Breast epithelium (tissue), 4 donors: ENCODE results near the gene HOXD9. TPM values are rescaled to one million over a fixed set of nuclear protein-coding genes. Genes with fewer than 3 reads are reported as not detected.
A peak's percentile ranks its signal among the peaks of the same experiment; 100 is the strongest.

Experiments used
- DNase-seq, 2 donors: peaks; one replicate each; pipeline ENCODE4 v3.0.0-alpha.2; 2019; ENCODE audit warnings: low spot score in 2 of 2
- H3K27ac ChIP-seq, 2 donors: fragments of 200-600 bp; sonication (generic) in 1 of 2; one replicate each; pipeline ENCODE4 v1.5.1; 2016 to 2019; ENCODE audit warnings: mild to moderate bottlenecking in 1 of 2
- H3K27me3 ChIP-seq, 2 donors: fragments of 200-600 bp; sonication (generic) in 1 of 2; one replicate each; pipeline versions ENCODE4 v1.5.1 to v1.6.0; 2017 to 2019; ENCODE audit warnings: control low read depth in 1 of 2, mild to moderate bottlenecking in 1 of 2
- H3K36me3 ChIP-seq: fragments of 200-600 bp; one replicate; pipeline ENCODE4 v1.5.1; 2019
- H3K4me1 ChIP-seq, 2 donors: fragments of 200-600 bp; sonication (generic); one replicate each; pipeline ENCODE4 v1.5.1; 2016 to 2019; ENCODE audit warnings: control low read depth in 1 of 2
- H3K4me3 ChIP-seq, 3 donors: fragments of 200-600 bp; sonication (generic); 1 replicate in 2 of 3; 2 replicates in 1 of 3; pipeline ENCODE4 v1.5.1; 2016 to 2019; ENCODE audit warnings: mild to moderate bottlenecking in 3 of 3, moderate library complexity in 2 of 3
- H3K9me3 ChIP-seq, 2 donors: fragments of 200-600 bp; sonication (generic) in 1 of 2; one replicate each; pipeline ENCODE4 v1.5.1; 2016 to 2019; ENCODE audit warnings: control low read depth in 1 of 2
- POLR2A ChIP-seq: fragments of 450-650 bp; IDR thresholded peaks from one replicate; pipeline ENCODE4 v1.6.1; 2016; ENCODE audit warnings: antibody characterized with exemption, mild to moderate bottlenecking, moderate library complexity
- POLR2AphosphoS5 ChIP-seq, 3 donors: sonication (generic); formaldehyde crosslinking; IDR thresholded peaks; one replicate each; pipeline ENCODE4 v1.6.1; 2017; ENCODE audit warnings: antibody characterized with exemption in 3 of 3
- intact Hi-C: fragments of 100-400 bp; cut with DNase I; formaldehyde crosslinking; loops from one replicate; pipeline ENCODE4 v1.15.1; 2023; ENCODE audit warnings: low total_unique reads
- total RNA-seq, 3 donors: library from RNA; depleted of rRNA; stranded (reverse); fragments of >200 nt; gene quantifications; one replicate each; pipeline ENCODE4 v1.1.0, GENCODE V29; 2016
- TF ChIP-seq, protein P1 (sequence below), 3 donors: fragments of 450-650 bp; IDR thresholded peaks; one replicate each; pipeline ENCODE4 v1.5.1; 2016 to 2017; ENCODE audit warnings: antibody characterized with exemption in 3 of 3, mild to moderate bottlenecking in 3 of 3, moderate library complexity in 3 of 3

Gene HOXD9
- total RNA-seq, 3 donors from 2014 or later = 2.4 to 17.0 (median 2.8) TPM

DNA sequence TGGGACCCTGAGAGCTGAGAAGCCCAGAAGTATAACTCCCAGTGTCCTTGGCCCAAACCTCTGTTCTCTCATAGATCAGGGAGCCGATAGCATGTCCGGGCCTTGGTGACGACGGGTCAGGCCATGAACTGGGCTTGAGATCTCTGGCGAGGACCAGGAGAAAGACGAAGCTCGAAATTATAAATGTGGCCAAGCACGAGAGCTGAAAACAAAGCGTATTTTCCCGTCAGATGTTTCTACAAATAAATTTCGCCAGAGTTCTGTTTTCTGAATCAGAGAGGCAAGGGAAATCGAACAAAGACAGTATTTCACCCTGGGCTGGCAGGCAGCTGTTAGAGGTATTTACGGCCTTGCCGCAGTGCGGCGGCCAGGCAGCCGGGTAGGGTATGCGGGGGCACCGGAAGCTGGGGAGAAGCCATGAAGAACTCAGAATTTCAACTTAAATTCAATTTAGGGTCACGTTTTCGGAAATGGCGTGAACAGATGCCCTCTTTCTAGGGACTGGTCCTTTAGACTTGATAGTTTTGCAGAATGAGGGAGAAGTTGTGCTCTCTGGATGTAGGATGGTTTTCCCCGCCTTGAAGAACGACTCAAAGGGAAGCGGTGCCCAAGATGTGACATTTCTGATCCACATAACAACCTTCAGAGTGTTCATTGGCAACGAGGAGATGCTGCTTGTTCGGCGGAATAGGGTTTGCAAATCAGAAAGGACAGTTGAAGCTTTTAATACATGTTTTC lies 16.6 kb downstream of the HOXD9 start:
- no peak for TF ChIP-seq POLR2A
- TF ChIP-seq, protein P1, sequence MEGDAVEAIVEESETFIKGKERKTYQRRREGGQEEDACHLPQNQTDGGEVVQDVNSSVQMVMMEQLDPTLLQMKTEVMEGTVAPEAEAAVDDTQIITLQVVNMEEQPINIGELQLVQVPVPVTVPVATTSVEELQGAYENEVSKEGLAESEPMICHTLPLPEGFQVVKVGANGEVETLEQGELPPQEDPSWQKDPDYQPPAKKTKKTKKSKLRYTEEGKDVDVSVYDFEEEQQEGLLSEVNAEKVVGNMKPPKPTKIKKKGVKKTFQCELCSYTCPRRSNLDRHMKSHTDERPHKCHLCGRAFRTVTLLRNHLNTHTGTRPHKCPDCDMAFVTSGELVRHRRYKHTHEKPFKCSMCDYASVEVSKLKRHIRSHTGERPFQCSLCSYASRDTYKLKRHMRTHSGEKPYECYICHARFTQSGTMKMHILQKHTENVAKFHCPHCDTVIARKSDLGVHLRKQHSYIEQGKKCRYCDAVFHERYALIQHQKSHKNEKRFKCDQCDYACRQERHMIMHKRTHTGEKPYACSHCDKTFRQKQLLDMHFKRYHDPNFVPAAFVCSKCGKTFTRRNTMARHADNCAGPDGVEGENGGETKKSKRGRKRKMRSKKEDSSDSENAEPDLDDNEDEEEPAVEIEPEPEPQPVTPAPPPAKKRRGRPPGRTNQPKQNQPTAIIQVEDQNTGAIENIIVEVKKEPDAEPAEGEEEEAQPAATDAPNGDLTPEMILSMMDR (IDR thresholded peaks at IDR 0.05) = no peak
- H3K4me1 ChIP-seq = peaks cover 0 to 8% of the 10 kb centered on the region in 2 donors
- no peaks in the 10 kb centered on the region for H3K36me3 ChIP-seq
- H3K4me3 ChIP-seq = peak overlapping the region; percentile 52 to 82 (median 71)
- no peak for DNase-seq
- peak overlapping the region; percentile 62 to 97 for H3K27ac ChIP-seq
- intact Hi-C loops = loop anchor here (5.0 to 10.0 kb wide), 2 partner anchors 498 to 1006 kb away; no protein-coding TSS in a partner anchor
- H3K9me3 ChIP-seq = no peaks in the 10 kb centered on the region
- peaks cover 0 to 83% of the 10 kb centered on the region in 2 donors for H3K27me3 ChIP-seq

DNA sequence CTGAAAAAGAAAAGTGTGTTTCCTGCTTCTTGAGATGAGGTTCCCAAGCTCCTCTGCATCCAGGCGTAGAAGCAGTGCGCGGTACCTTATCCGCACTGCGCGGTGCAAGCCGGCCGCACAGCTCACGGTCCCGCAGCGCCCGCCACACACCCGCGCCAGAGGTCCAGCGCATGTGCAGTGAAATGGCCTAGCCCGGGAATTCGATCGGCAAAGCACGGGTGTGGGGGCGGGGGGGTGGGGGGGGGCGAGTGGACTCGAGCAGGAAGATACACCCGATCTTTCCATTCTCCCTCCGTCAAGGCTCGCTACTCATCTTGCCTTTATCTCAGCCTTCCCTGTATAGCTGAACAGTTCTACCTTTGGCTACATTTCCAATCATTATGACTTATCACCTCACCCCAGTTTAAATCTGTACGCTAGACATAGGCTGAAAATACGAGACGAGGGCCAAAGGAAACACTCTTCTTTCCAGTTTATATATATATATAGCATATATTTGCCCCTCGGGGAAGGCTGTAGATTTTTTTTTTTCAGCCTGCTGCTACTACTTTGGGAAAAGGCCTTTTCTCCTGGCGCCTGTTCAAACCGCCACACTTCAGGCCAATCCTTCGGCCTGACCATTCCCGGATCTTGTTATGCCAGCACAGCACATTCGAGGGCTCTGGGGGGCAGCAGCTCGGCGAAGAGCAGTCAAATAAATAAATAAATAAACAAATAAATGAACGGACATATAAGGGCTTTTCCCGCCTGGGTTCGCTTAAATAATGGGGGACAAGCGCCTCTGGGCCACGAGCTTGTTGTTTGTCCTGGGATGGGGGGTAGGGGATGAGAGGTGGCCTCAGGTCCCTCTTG lies 17.4 kb downstream of the HOXD9 start:
- Histone ChIP-seq H3K36me3 (no peaks in the 10 kb centered on the region), H3K27ac (peak overlapping the region; percentile 62 to 97), H3K9me3 (no peaks in the 10 kb centered on the region), H3K4me3 (peak overlapping the region; percentile 52 to 82 (median 71)), H3K27me3 (peaks cover 0 to 77% of the 10 kb centered on the region in 2 donors), H3K4me1 (peaks cover 0 to 8% of the 10 kb centered on the region in 2 donors)
- intact Hi-C loops = loop anchor here (5.0 to 10.0 kb wide), 2 partner anchors 497 to 1005 kb away; no protein-coding TSS in a partner anchor
- TF ChIP-seq POLR2AphosphoS5 (IDR thresholded peaks at IDR 0.05) = peak in 1 of 3 donors; percentile 9
- no peak for TF ChIP-seq POLR2A
- DNase-seq = no peak

DNA sequence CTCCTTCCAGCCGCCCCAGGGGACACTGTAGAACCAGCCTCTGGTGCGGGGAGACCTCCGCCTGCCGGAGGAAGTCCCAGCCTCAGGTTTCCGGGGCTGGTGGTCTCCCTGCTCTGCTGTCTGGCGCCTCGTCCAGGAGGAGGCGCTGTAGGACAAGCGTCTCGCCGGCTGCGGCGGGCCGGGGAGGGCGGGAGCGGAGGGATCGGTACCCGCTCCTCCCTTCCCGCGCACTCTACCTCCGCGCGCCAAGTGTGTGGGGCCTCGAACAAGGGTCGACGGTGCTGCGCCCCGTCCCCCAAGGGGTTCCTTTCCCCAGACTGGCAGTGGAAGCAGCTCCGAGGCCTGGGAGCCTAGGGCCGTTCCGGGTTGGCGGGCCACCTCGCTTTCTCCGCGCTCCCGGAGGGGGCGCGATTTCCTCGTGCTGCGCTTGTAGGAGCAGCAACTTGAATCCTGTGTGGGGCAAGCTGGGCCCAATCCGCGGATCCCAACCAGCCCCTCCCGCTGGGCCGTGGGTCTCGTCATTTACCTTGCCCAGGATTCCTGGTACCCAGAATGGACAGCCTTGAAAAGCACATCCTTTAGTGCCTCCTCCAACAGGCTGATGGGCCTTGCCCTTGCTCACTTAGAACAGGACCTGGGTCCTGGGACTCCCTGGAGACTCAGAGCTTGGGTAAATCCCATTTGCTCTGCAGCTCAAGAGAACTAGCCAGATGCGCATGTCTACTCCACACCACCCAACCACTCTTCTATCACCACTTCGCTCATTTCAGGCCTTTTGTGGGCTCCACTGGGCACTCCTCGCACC lies 18.2 kb downstream of the HOXD9 start:
- DNase-seq = no peak
- TF ChIP-seq, protein P1 (IDR thresholded peaks at IDR 0.05) = peak; percentile 42 to 97 (median 82)
- TF ChIP-seq POLR2AphosphoS5 (IDR thresholded peaks at IDR 0.05) = peak in 2 of 3 donors; percentile 46 to 68
- TF ChIP-seq POLR2A = no peak
- peaks cover 0 to 82% of the 10 kb centered on the region in 2 donors for H3K27me3 ChIP-seq
- H3K9me3 ChIP-seq = no peaks in the 10 kb centered on the region
- H3K36me3 ChIP-seq = no peaks in the 10 kb centered on the region
- peak overlapping the region; percentile 52 to 82 (median 71) for H3K4me3 ChIP-seq
- intact Hi-C loops = no loop called here
- H3K27ac ChIP-seq = peak overlapping the region; percentile 62 to 97
- peaks cover 0 to 8% of the 10 kb centered on the region in 2 donors for H3K4me1 ChIP-seq

DNA sequence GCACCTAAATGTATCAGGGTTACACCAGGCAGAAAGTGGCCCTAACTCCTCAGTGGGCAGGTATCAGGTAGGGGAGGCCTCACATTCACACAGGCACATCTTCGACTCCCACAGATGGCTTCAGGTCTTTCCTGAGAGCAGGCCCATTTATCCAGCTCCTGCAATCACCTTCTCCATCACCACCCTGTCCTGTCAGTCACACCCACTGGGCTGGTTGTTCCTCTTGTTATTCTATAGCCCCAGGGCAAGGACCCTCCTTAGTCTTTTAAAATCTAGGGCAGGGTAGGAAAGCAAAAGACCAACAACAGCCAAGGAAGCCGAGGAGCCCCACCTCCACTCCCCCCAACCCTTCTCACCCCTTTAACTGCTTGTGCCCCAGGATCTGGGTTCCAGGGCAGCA lies 19.8 kb downstream of the HOXD9 start:
- Histone ChIP-seq H3K4me1 (peaks cover 0 to 8% of the 10 kb centered on the region in 2 donors), H3K27me3 (peaks cover 0 to 82% of the 10 kb centered on the region in 2 donors), H3K4me3 (no peak overlapping the region), H3K27ac (no peak overlapping the region), H3K36me3 (no peaks in the 10 kb centered on the region), H3K9me3 (no peaks in the 10 kb centered on the region)
- TF ChIP-seq POLR2A = no peak
- TF ChIP-seq, protein P1 (IDR thresholded peaks at IDR 0.05) = no peak
- no peak for TF ChIP-seq POLR2AphosphoS5 (IDR thresholded peaks at IDR 0.05)
- intact Hi-C loops = no loop called here
- no peak for DNase-seq
